HG03280 (cell line): ENCODE results near the gene TMEM63A.
"Not testable (repeated sequence)": the region's sequence is repeated elsewhere in the genome, so short reads cannot be mapped to it uniquely, and the experiment has no call there.

Source experiments
- ATAC-seq: cut with Tn5 transposase; IDR thresholded peaks from one replicate; pipeline ENCODE4 v1.9.1; 2021; ENCODE audit warnings: mild to moderate bottlenecking, moderate library complexity; ENCODE audit not compliant: unreplicated experiment

TMEM63A gene

DNA sequence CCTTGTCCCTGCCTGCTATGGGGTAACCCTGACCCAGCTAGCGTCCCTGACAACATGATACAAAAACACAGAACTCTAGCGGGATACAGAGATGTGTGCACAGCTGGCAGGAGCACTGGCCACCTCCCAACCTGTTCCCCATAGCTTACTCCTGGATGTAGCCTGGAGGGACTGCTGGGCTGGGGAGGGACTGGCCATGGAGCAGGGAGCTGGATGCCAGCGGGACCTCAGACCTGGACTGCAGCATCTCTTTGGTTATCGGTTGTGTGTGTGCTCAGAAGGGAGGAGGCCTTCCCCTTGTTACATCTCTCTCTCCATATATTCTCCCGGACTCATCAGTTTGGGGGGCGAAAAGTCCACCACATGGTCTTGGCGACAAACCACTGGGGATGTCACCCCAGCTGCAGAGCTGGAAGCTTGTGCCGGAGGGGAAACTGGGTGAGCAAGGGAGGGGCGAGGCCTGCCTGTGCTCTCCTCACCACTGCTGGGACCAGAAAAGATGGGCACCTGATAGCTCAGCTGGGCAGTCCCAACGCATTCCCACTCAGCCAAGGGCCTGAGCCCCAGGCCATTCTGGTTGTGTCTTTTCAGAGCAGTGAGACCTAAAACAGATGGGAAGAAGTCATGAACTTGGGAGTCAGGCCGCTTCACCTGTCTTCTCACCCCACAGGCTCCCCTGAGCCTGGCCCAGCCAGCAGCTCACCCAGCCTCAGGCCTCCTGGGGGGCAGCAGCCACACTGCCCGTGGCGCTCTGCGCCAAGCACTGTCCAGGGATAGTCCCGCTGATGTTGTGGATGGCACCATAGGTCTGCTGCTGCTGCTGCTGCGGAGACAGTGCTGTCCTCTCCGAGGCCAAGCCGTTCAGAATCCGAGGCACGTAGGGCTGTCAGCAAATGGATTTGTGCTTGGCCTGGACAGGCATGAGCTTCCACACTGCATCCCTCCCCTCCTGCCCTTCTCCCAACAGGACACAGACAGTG, 35.6 kb downstream of the TMEM63A start:
- no peak for ATAC-seq

DNA sequence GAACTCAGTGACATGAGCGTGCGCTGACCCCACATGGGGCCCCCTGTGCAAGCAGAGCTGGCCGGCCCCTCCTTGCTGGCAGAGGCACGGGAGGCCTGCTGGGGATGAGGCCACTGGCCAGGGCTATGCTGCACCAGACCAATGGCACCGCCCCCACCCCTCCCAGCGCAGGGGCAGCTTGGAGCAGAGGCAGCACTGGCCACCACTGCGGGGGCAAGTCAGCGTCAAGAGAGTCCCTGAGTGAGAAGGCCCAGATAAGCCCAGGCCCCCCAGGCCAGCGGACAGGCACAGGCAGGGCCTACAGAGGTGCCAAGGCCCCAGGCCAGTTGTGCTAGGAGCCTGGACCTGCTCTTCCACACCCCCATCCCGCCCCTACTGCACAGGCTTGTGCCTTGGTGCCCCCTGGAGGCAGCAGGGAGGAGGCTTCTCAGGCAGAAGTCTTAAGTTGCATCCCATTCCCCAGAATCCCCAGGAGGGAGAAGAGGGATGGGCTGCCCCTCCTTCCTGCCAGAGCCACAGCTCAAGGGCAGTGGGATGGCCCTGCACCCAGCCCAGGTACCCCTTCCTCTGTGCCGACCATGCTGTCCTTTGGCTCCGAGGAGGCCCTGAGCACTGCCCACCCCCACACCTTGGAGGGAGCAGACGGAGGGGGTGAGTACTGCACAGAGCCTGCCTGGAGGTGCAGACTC, 36.5 kb downstream of the TMEM63A start:
- ATAC-seq = no peak

DNA sequence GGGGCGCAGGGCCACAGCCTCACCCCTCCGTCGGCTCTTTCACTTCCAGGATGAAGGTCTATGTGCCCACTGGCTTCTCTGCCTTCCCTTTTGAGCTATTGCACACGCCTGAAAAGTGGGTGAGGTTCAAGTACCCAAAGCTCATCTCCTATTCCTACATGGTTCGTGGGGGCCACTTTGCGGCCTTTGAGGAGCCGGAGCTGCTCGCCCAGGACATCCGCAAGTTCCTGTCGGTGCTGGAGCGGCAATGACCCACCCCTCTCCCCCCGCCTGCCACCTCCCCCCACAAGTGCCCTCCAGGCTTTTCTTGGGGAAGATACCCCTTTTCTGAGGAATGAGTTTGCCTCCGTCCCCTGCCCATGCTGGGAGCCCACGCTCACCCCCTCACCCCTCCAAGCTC, 37.1 kb downstream of the TMEM63A start:
- no peak for ATAC-seq

DNA sequence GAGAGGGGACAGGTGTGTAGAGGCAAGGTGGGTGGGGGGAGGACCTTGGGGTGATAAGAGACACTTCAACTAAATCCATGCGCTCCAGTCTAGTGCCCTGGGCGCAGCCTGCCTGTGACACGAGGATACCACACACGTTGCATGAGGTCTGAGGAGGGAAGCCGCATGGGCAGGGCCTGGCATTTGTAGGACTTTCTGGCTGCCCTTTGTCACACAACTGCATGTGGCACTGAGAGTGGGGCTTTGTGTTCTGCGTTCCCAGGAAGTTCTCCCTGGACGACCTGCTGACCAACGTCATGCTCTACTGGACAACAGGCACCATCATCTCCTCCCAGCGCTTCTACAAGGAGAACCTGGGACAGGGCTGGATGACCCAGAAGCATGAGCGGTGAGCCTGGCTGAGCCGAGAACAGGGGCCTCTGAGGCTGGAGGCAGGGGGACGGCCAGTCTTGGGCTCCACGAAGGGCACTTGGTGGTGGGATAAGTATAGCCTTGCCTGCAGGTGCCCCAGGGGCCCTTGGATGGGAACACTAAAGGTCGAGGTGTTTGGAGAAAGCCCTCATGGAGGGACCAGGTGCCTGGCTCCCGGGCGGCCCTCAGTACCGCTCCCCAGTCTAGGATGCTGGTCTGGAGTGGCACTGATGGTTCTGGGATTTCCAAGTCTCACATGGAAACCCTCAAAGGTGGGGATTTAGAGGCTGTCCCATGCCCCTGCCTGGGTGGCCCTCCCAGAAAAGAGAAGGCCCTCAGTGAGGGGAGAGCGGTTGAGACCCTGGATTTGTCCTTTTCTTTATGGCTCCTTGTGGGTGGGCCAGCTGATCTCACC, 37.7 kb downstream of the TMEM63A start:
- no peak for ATAC-seq

DNA sequence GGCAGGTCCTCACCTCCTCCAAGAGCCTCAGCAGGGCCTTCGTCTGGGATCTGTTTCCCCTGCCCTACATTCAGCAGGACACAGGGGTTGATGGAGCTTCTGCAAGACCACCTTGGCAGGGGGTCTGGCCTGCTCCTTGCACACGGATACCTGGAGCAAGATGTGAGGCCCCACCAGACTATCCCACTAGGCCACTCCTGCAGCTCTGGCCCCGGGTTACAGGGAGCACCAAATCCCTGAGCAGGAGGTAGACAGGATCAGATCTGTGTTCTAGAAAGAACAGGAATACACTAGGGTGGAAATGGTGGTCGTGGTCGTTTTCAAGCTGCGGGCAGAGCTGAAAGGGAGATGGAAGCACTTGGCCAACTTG, 38.8 kb downstream of the TMEM63A start:
- no peak for ATAC-seq

DNA sequence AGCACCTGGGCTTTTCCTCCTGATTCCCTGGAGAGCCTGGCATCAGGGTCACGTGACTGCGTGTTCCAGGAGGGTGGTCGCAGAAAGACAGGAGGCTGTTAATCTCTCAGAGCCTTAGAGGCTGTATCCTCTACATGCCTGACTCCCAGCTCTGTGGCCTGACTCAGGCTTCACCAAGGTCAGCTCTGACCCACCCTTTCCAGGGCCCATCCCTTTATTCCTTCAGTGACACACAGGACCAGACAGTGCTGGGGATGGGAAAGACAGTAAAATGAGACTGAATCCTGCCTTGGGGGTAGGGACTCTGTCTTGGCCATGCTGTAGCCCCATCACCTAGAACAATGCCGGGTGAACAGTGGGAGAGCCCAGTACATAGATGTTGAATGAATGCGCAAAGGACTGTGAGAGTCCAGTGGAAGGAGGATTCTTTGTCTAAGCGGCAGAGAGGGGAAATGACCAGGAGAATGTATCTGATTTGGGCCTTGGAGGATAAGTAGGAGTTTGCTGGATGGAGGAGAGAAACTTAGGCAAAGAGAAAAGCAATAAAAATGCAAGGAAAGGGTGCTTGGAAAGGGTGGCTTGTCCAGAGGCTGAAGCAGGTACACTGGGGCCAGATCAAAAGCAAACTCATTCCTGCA, 39.3 kb downstream of the TMEM63A start:
- ATAC-seq = no peak

DNA sequence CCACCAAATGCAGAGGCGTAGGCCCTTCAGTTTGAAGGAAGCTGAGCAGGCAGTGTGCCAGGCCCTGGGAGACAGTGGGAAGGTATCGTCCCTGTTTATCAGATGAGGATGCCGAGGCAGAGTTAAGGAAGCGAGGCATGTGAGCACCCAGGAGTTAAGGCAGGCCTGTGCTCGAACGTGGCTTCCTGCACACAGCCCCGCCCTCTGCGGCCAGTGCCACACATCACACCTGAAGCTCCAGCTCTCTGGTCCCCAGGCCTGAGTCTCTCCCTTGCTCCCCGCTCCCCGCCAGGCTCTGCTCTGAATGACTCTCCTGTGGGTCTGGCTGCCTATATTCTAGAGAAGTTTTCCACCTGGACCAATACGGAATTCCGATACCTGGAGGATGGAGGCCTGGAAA, 40.1 kb downstream of the TMEM63A start:
- no peak for ATAC-seq

DNA sequence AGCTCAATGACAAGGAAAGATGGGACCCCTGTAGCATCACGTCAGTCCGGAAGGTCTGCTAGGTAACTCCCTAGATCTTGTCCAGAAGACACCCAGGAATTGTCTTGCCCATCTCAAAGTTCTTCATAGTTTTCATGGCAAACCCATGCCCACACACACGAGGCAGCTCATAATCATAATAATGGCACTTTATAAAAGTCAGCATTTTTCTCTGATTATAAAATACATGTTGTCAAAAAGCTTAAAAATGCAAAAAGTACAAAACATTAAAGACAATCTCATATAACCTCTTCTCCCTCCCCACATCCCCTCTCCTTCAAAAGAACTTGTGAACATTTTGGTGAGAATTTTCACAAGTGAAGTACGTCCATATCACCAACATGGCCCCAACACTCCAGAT, 41.5 kb downstream of the TMEM63A start:
- no peak for ATAC-seq

DNA sequence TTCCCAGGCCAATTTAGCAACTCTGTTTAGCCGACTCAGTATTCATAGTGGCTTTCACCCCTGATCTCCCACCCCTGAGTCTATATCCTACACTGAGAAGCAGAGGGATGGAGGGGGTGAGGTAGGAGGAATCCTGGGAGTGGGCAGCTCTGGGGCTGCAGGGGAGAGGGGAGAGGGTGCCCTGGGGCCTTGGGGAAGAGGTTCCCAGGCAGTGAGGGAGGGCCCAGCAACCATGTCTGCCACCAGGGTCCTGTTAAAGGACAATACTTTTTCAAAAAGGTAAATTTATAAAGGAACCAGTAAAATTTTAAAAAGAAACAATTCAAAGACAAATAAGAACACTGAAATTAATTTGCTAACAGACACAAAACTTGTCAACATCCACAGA, 42.0 kb downstream of the TMEM63A start:
- ATAC-seq = no peak

DNA sequence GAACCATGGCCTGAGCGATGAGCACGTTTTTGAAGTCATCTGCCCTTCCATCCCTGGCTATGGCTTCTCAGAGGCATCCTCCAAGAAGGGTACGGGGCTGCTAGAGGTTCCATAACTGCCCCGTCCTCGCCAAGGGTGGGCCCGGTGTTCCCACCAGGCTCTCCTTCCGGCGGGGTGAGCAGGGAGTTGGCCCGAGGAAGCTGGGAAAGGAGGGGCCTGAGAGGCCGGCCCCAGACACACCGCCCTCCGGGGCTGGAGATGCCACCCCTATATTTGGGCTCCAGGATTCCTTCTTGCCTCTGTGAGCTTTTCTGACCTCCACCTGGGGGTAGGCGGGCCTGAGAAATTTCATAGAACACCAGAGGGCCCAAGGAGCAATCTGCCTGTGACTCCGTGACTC, 43.4 kb downstream of the TMEM63A start:
- ATAC-seq = no peak

DNA sequence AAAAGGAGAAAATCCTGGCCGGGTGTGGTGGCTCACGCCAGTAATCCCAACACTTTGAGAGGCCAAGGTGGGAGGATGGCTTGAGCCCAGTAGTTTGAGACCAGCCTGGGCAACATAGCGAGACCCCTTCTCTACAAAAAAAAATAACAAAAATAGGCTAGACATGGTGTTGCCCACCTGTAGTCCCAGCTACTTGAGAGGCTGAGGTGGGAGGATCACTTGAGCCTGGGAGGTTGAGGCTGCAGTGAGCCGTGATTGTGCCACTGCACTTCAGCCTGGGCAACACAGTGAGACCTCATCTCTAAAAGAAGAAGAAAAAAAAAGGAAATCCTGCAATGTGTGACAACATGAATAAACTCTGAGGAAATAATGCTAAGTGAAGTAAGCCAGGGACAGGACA, 45.9 kb downstream of the TMEM63A start:
- ATAC-seq = not testable (repeated sequence)

DNA sequence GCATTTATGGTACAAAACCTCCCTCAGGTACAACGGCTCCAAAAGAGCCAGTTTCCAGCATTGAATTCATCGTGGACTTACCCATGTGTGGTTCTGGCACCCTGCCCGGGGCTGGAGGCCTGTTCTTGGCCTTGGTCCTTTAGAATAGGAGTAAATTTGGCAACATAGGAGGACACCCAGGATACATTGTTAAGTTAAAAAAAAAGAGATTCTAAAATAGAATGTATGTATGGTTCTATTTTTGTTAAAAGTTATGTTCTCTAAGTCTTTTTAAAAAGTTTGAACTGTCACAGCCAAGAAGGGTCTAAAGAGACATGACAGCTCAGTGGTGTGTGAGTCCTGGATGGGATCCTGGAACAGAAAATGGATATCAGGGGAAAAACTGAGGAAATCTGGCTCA, 46.3 kb downstream of the TMEM63A start:
- no peak for ATAC-seq

DNA sequence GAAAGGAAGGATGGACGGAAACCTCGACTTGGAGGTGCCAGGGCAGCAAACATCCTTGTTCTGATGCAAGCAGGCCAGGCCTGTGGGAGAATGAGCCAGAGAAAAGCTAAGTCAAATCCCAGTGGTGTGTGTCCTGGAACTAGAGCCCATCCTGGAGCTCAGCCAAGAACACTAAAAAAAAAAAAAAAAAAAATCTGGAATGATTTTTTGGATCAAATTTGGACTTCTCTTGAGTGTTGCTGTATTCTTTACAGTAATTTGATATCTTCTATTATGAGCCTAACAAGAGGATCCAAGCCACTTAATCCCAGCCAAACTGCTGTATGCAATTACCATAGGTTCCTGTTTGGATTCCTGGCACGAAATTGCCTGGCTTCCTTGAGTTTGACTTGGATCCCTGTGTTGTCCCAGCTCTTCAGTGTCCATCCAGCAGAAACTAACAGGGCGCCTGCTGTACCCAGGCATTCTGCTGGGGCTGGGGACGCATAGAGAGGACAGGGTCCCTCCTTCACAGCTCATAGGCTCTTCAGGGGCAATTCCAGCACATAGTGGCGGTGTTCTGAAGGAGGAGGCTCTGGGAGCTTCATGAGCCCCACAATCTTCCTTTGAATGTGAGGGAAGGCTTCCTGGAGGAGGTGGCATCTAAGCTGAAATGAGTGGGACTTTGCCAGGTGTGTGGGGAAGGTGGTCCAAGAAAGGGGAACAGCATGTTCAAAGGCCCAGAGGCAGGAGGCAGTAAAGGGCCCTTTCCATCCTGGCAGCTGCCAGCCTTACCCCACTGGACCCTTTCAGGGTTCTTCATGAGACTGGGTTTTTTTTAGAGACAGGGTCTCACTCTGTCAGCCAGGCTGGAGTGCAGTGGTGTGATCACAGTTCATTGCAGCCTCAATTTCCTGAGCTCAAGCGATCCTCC, 47.5 kb downstream of the TMEM63A start:
- ATAC-seq = no peak

DNA sequence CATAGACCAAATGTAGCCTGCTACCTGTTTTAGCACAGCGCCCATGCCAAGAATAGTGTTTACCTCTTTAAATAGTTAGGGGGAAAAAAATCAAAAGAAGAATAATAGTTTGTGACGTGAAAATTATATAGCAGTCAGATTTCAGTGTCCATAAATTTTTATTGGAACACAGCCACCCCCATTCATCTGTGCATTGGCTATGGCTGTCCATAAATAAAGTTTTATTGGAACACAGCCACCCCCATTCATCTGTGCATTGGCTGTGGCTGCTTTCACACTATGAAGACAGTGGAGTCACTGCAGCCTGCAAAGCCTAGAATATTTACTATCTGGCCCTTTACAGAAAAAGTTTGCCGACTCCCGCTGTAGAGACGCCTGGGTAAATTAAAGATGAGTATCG, 51.3 kb downstream of the TMEM63A start:
- no peak for ATAC-seq

DNA sequence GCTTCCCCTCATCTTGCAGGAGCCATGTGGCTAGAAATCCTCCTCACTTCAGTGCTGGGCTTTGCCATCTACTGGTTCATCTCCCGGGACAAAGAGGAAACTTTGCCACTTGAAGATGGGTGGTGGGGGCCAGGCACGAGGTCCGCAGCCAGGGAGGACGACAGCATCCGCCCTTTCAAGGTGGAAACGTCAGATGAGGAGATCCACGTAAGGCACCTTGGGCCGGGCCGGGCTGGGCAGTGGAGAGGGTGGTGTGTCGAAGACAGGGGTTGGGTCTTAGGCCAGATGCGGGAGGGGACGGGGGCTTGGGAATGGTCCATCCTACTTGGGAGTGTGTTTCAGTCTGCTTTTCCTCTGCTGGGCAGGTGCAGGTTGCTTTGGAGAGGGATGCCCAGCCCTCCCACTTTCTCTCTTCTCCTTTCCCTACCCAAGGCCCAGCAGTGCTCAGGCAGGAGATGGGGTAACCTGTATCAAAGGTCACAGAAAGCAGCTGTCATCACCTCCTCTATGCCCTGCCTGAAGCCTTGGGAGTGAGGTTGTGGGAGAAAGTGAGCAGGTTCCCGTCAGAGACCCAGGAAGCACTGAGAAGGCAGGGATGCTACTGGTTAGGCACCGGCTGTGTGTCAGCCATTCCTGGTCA, 53.4 kb downstream of the TMEM63A start:
- ATAC-seq = no peak

DNA sequence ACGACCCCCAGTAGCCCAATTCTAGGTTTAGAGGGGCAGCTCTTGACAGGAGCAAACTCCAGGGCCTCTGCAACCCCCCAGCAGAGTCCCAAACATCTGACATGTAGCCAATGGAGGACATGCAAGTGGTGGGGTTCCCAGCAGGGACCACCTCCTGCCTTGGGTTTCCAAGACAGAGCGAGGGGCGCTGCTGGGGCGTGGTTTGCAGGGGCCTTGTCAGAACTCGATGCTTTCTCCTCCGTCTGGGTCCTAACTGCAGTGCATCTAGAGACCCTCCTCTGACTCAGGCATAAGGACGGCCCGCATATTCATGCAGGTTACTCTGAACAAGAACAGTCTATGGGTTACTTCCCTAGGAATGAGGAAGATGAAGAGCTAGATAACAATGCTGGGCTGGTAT, 55.1 kb downstream of the TMEM63A start:
- ATAC-seq = no peak

DNA sequence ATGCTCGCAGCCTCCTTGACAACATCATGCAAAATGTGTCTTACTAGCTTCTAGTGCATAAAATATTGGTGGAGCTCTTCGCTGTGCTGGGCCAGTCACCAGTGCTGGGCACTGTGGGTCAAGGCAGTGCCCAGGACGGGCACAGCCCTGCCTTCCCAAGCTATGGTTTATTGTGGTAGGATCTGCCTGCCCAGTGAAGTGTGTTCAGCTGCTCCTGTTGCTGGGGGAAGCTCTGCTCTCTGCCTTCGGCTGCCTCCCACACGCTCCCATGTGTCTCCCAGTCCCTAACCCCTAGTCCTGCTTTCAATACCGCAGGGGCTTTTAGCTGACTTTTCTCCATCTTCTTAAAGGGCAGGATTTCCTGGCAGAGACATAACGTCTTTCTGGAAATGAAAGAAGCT, 56.6 kb downstream of the TMEM63A start:
- no peak for ATAC-seq

DNA sequence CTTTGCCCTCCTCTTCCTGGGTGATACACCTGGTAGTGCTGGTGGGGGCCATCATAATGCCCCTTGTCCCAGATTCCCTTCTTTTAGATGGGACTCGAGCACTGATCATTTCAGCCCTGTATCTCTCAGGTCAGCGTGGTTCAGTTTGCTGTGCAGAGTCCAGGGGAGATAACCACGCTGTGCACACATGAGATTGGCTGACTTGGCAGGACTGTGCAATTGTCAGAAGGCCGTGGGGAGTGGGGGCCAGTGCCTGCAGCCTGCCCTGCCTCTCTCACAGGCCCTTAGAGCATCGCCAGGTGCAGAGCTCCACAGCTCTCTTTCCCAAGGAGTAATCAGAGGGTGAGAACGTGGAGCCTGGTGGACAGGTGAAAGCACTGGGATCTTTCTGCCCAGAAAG, 57.1 kb downstream of the TMEM63A start:
- no peak for ATAC-seq

DNA sequence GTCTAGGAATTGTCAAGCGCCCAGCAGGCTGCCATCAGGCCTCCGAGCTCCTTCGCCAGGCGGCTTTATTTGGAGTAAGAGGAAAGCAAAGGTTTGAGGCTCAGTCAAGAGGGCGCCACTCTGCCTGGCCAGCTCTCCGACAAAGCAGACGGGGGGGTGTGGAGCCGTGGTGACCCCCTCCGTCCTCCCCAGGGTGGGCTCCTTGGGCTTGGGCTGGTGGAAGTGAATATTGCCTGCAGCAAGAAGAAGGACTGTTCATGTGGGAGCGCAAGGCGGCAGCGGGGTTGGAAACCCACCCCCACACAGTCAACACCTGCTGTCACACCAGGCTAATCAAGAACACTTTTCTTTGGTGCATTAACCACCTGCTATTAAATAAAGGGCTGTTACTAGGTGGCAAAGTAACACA, 57.6 kb downstream of the TMEM63A start:
- ATAC-seq = no peak
